Posterior cingulate gyrus (tissue), 11 donors: ENCODE data around the gene RNPEPL1.
"Not testable (repeated sequence)": the region's sequence is repeated elsewhere in the genome, so short reads cannot be mapped to it uniquely, and the experiment has no call there.

Experiments
- DNase-seq, 10 donors: peaks; one replicate each; pipeline versions ENCODE4 v3.0.0 to v3.0.0-alpha.2; 2020 to 2021; ENCODE audit warnings: mixed read lengths in 3 of 10
- intact Hi-C: fragments of 100-400 bp; cut with DNase I; formaldehyde crosslinking; loops from one replicate; pipeline ENCODE4 v1.15.1; 2023

Gene RNPEPL1

DNA sequence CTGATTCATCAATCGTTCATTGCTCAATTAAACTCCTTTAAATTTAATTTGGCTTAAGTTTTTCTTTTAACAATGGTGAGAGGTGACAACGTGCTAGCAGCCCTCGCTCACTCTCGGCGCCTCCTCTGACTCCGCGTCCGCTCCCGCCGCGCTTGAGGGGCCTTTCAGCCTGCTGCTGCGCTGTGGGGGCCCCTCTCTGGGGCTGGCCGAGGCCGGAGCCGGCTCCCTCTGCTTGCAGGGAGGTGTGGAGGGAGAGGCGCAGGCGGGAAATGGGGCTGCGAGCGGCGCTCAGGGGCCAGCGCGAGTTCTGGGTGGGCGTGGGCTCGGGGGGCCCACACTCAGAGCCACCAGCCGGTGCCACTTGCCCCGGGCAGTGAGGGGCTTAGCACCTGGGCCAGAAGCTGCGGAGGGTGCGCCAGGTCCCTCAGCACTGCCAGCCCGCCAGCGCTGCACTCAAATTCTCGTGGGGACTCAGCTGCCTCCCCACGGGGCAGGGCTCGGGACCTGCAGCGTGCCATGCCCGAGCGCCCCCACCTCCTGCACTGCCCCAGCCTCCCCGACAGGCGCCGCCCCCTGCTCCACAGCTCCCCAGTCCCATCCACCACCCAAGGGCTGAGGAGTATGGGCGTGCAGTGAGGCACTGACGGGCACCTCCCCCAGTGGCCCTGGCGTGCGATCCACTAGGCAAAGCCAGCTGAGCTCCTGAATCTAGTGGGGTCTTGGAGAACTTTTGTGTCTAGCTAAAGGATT is 30.1 kb upstream of the RNPEPL1 start:
- intact Hi-C loops = no loop called here
- DNase-seq = no peak

DNA sequence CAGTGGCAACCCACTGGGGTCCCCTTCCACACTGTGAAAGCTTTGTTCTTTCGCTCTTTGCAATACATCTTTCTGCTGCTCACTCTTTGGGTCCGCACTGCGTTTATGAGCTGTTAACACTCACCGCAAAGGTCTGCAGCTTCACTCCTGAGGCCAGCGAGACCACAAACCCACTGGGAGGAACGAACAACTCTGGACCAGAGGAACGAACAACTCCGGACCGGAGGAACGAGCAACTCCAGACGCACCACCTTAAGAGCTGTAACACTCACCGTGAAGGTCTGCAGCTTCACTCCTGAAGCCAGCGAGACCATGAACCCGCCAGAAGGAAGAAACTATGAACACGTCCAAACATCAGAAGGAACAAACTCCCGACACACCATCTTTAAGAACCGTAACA is 29.2 kb upstream of the RNPEPL1 start:
- DNase-seq, intact Hi-C loops: not testable (repeated sequence)

DNA sequence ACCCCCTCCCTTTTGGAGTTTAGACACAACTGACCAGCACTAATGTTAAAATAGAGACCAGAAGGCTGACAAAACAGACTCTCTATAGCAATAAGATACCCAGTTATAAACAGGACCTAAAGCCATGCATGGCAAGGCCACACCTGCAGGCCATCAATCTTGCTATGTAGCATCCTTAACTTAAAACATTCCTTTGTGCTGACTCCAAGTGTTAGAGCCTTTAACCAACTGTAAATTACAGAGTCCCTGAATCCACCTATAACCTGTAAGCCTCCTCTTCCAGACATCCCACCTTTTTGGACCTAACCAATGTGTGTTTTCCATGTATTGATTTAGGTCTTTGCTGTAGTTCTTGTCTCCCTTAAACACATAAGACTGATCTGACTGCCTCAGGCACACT is 28.4 kb upstream of the RNPEPL1 start:
- no peak for DNase-seq

DNA sequence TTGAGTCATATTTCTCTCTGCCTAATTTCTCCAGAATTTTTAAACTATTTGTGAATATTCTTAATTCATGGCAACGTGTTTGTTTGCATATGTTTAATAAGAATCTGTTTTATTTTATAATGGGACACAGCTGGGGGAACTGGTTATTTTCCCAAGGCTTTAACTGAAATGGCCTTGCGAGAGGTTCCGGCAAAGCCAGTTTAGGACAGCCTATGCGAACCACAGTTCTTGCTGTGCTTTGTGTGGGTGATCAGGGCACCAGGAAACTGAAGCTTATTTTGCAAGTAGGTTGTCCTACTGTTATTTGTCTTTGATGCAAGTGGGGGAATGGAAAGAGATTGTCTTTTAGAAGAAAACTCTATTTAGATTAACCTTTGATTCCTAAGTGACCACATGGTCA is 17.0 kb upstream of the RNPEPL1 start:
- no peak for DNase-seq
- intact Hi-C loops = no loop called here

More for the DNA sequence above, 28.4 kb upstream of the RNPEPL1 start:
- intact Hi-C loops = no loop called here

DNA sequence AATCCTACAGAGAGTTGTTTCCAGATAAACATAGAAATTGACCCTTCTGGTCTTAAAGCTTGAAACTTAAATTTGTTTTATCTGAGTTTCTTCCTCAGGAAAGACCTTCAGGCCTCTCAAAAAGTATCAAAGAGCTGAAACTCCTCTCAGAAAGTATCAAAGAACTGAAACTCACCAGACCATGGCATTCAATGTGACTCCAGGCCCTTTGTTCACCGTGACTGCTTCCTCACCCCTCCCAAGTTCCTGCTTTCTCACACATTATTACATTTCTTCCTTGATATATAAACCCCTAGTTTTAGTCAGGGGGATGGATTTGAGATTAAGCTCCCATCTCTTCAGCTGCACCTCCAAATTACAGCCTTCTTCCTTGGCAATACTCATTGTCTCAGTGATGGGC is 16.5 kb upstream of the RNPEPL1 start:
- intact Hi-C loops = no loop called here
- DNase-seq = no peak

DNA sequence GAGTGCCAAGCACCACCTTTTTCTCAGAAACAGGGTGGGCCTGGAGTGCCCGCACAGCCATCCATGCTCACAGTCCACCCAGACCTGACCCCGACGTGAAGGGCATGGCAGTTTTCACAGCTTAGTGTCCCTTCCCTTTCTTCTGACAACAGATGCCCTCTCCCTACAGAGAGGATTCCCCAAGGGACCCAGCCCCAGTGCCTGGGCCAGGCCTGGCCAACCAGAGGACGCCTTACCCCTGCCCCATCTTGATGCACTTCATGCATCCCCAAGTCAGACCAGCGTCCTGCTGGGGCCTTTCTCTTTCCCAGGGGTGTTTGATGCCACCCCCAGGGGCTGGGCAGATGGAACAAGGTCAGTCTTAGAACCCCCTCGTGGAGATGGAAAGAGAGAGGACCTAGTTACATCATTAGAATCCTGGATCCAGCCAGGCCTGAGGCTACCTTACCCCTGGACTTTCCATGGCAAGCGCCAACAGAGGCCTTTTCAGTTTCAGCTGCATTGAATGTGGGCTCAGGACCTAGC is 14.3 kb upstream of the RNPEPL1 start:
- intact Hi-C loops = no loop called here
- no peak for DNase-seq

DNA sequence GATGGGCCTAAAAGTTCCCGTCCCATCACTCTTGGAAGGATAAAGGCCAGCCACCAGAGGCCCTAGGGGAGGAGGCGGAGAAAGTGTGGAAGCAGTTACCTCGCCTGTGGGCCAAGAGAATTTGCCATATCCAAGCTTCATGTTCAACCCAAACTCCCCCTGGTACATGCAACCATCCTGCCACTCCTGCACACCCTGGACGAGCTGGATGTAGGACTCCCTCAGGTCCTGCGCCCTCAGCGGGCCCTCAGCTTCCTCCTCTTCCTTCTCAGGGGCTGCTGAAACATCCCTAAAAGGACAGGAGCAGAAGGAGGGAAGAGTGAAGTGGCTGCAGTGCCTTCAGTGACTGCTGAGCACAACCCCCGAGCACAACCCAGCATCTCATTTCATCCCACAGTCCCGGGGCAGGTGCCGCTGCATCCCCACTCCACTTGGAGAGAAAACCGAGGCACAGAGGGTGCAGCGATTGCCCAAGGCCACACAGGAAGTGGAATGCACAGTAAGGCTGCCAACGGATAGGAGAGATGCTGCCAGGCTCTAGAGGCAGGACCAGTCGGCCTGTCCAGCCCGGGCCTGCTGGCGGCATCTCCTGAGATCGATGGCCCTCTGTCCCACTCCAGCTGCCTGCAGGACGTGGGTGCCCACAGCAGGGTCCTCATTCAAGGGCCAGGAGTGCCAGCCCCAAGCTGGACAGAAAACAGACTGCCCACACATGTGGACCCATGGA is 13.4 kb upstream of the RNPEPL1 start:
- no peak for DNase-seq
- intact Hi-C loops = no loop called here

DNA sequence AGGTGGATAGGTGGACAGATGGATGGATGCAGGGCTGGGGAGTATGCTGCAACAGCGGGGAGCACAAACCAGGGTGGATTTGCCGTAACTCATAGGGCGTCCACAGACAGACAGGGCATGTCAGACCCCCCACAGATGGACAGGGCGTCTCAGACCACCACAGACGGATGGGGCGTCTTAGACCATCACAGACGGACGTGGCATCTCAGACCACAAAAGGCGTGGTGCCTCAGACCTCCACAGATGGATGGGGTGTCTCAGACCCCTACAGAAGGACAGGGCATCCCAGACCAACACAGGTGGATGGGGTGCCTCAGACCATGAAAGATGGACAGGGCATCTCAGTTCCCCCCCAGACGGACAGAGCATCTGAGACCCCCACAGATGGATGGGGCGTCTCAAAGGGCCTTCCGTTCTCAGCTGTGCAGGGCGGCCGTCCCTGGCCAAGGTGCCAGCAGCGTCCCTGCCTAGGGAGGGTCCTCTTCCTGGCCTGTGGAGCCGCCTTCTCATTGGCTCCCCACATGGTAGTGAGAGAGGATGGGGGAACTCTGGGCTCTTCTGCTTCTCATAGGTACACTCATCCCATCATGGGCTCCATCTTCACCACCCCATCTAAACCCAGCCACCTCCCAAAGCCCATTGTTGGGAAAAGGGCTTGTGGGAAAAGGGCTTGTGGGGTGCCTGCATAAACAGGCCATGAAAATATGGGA is 12.6 kb upstream of the RNPEPL1 start:
- DNase-seq = peak in 2 of 10 donors; percentile 32 to 69
- intact Hi-C loops = no loop called here

DNA sequence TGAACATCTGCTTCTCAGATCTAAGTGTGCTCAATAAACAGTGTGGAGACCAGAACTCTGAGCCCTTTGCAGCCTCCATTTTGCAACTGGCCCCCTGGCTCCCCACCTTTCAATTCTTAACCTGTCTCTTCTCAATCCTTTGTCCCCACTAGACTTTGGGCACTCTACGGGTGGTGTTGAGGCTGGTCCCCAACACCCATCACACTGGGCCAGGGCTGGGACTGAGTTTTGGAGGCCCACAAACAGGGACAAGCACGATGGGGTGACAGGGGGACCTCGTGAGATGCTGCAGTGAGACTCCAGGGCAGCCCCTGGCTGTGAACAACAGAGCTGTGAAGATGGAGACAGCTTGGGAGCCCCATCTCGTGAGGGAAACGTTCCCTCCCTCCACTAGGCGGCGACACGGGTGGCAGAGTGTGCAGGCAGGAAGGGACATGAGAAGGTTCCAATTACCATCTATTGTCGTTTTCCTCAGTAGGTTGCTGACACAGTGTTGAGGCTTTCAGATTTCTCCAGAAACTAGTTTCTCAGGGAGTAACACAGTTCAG is 11.7 kb upstream of the RNPEPL1 start:
- DNase-seq = peak in 6 of 10 donors; percentile 32 to 90 (median 64)
- intact Hi-C loops = no loop called here

DNA sequence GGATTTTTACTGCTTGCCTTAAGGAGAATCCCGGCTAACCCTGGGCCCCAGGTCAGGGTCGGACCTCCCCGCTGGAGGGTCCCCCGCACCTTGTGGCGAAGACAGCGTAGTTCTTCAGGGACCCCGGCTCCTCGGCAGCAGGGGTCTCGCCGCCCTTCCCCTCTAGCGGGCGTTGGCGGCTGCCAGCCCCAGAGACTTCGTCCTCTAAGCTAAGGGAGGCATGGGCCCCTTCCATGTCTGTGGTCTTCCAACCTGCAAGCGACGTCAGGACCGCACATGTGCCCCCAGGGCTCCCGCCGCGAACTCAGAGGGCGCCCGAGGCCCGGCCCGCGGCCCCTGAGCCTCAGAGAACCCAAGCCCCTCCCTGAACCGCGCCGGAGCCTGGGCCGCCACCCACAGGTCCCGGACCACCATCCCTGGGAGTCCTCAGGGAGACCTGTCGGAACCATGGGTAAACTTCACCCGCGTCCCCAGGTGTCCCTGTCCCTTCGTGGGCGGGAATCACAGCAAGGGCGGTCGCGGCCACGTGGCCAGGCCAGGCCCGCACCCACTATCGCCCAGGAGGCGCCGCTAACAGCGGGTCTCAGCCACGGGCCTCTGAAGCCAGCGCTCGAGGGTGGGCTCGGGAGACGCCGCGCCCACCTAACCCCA is 11.1 kb upstream of the RNPEPL1 start:
- intact Hi-C loops = no loop called here
- DNase-seq = peak in 2 of 10 donors; percentile 84 to 85

DNA sequence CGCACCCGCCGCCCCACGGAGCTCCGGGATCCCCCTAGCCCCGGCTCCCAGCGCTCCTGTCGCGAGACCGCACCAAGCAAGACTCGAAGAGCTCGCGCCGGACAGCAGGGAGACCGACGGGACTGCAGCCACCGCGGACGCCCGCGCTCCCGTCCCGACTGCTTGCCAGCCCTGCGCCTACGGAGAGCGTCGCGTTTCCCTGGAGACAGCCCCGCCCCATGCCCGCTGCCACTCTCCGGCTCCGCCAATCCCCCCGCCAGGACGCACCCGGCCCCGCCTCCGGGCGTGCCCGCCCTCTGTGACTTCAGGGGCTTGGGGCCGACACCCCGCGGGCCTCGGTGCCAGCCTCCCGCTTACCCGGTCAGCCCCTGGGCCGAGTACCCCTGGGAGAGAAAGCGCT is 10.5 kb upstream of the RNPEPL1 start, which contains the start of gene ANKMY1:
Gene ANKMY1 (minus strand): TSS at position 181 of the 400 bp plus-strand sequence. CDS start 653 bp downstream, outside the sequence.
- intact Hi-C loops = no loop called here
- DNase-seq = peak in 9 of 10 donors; percentile 51 to 95 (median 71)

DNA sequence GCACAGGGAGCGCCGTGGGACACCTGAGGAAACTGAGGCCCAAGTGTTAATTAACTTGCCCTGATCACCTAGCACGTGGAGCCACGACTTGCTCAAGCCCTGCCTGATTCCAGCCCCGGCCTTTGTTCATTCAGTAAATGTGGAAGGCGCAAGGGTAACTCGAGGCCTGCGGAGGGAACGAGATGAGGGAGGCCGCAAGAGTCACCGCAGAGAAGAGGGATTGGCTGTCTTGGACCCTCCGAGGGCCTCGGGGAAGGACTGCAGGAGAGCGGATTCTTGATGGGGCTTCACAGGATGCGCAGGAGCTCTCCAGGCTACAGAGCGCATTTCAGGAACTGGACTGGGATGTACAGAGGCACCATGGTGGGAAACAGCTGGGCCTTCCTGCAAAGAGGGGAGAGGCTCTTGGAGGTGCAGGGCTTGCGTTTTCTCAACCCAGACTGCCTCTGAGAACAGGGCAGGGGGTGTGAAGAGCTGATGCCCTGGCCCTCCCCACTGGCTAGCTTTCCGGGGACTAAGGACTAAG is 10.0 kb upstream of the RNPEPL1 start:
- intact Hi-C loops = no loop called here
- DNase-seq = no peak

DNA sequence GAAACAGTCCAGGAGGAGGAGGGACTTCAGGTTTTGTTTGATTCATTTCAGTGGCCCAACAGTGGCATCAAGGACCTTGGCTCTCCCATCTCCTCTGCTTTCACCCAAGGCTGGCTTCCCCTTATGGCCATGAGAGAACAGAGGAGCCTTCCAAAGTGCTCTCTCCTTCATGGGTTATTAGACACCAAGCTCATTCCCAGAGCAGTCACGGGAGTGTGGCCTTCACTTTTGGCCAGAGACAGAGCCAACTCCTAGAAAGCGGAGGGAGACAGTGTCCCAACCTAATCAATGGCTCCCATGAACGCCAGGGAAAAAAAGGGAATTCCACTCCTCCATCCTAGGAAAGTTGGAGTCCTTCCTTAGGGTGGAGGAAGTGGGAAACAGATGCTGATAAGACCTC is 9.0 kb upstream of the RNPEPL1 start:
- intact Hi-C loops = no loop called here
- DNase-seq = peak in 1 of 10 donors; percentile 22

DNA sequence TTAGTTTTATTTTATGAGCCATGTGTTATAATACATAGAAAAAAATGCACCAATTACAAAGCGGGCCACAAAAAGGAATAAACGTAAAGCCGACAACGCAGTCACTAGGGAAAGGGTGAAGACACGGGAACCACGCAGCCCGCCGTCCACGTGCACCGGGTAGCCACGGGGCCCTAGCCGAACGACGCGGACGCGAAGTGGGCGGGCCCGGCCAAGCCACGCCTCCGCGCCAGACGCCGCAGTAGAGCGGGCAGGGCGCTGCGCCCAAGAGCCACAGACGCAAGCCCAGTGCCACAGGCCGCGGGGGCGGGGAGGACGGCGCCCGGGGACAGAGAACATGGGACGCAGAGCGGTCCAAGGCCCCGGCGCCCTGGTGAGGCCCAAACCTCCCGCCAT is 8.2 kb upstream of the RNPEPL1 start, which contains the start of gene DUSP28:
Gene DUSP28 (plus strand): TSS at position 274 of the 396 bp plus-strand sequence. CDS start 328 bp downstream, outside the sequence.
- DNase-seq = peak; percentile 86 to 99 (median 94)
- intact Hi-C loops = loop anchor here (10.0 kb wide), 1 partner anchor 265 kb away; the partner anchor contains the start of gene KIF1A

DNA sequence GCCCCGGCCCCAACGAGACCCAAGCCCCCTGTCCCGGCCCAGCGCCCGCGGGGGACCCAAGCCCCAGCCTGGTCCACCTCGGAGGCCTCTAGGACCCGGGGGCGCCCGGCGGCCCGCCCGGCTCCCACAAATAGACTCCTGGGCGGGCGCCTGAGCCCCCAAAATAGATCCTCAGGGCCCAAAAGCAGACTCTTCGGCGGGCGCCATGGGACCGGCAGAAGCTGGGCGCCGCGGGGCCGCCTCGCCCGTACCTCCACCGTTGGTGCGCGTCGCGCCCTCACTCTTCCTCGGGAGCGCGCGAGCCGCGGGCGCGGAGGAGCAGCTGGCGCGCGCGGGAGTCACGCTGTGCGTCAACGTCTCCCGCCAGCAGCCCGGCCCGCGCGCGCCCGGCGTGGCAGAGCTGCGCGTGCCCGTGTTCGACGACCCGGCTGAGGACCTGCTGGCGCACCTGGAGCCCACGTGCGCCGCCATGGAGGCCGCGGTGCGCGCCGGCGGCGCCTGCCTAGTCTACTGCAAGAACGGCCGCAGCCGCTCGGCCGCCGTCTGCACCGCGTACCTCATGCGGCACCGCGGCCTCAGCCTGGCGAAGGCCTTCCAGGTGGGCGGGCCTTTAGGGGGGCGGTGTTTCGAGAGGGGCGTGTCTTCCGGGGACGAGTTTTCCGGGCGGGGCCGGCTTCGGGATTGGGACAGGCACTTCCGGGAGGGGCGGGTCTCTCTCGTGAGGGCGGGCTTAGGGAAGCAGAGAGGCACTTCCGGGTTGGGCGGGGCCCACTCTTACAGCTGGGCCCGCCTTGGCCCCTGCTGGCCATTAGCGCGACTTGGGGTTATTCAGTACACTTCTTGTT is 7.6 kb upstream of the RNPEPL1 start:
- intact Hi-C loops = loop anchor here (1.0 to 10.0 kb wide), 2 partner anchors 26 to 264 kb away; partner anchors contain the start of genes CAPN10 and KIF1A
- DNase-seq = peak; percentile 99 to 100 (median 100)

DNA sequence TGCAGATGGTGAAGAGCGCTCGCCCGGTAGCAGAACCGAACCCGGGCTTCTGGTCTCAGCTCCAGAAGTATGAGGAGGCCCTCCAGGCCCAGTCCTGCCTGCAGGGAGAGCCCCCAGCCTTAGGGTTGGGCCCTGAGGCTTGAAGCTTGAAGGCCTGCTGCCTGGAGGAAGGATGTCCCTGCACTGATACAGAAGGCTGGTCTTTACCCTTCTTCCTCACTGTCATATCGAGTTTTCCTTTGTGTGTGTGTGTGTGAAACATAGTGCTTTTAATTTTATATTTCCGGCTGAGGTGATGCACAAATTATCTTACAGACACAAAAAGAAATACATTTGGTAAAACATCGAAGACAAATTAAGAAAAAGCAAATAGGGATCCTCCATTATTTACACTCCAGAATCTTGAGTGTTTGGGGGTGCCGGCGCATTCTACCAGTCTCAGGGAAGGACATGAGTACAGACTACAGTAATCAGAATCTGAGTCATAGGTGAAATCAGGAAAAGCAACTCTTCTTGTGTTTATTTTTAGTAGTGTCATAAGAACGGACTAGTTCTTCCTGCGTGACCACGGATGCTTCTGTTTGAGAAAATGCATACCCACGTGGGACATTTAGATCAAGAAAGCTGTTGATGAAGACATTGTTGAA is 6.8 kb upstream of the RNPEPL1 start:
- intact Hi-C loops = loop anchor here (1.0 to 10.0 kb wide), 2 partner anchors 25 to 263 kb away; partner anchors contain the start of genes CAPN10 and KIF1A
- DNase-seq = peak in 1 of 10 donors; percentile 7

DNA sequence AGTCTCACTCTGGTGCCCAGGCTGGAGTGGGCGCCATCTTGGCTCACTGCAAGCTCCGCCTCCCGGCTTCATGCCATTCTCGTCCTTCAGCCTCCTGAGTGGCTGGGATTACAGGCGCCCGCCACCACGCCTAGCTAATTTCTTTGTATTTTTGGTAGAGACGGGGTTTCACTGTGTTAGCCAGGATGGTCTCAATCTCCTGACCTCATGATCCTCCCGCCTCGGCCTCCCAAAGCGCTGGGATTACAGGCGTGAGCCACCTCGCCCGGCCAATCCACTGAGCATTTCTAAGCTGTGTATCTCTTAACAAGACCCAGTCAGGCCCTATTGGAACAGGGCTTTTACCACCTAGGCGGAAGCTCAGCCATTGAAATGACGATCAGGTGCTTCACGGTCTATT is 5.1 kb upstream of the RNPEPL1 start:
- intact Hi-C loops = loop anchor here (10.0 kb wide), 1 partner anchor 262 kb away; the partner anchor contains the start of gene KIF1A

More for the DNA sequence above, 5.1 kb upstream of the RNPEPL1 start:
- DNase-seq = peak in 1 of 10 donors; percentile 57
